CD4-positive, alpha-beta T cell treated with Interleukin-12 subunit alpha and Interleukin-12 subunit beta, for 1 hour (primary cell): ENCODE data around the gene PROX2.
A peak's percentile ranks its signal among the peaks of the same experiment; 100 is the strongest.

Experiments used
- DNase-seq: peaks from one replicate; pipeline ENCODE4 v3.0.0-alpha.2; 2020

PROX2 gene, protein sequence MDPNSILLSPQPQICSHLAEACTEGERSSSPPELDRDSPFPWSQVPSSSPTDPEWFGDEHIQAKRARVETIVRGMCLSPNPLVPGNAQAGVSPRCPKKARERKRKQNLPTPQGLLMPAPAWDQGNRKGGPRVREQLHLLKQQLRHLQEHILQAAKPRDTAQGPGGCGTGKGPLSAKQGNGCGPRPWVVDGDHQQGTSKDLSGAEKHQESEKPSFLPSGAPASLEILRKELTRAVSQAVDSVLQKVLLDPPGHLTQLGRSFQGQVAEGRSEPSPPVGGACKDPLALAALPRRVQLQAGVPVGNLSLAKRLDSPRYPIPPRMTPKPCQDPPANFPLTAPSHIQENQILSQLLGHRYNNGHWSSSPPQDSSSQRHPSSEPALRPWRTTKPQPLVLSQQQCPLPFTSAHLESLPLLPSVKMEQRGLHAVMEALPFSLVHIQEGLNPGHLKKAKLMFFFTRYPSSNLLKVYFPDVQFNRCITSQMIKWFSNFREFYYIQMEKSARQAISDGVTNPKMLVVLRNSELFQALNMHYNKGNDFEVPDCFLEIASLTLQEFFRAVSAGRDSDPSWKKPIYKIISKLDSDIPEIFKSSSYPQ

DNA sequence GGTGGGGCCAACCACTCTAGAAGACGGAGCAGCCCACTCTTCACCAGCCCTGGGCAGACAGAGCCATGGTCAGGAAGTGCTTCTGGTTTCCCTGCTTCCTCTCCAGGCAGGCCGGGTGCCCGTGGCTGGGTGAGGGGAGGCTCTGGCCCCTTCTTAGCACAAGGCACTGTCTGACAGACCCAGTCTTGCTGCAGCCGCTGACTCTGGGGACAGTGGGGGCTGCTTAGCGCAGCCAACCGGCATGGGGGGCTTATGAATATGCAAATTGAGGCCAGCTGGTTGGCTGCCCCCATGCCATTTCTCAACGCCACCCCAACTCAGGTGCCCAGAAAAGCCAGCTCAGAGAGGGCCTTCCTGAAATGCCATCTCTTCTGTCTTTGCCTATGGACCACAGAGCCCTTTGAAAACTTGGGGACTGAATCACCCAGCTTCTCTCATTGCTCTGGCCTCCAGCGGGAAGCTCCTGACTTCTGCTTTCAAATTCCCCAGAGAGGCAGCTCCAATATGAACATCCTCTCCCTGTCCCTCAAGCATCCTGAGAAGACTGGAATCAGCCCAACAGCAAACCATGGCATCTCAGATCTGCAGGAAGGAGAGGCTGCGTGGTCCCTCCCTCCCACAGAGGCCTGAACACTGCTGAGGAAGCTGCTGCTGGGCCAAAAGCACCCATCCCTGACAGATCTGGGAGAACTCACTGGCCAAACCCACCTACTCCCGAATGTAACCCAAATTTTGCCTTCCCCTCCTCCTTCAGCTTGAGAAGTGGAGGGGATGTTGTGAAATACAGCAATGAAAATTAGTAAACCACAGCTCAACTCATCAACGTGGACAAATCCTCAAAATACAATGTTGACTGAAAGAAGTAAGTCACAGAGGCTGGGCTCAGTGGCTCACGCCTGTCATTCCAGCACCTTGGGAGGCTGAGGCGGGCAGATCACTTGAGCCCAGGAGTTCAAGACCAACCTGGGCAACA lies at the start of gene PROX2:
Gene PROX2, minus strand, starts transcription at position 205 of the 973 bp plus-strand sequence. CDS start 12,311 bp downstream, outside the sequence.
- peak; percentile 21 for DNase-seq

DNA sequence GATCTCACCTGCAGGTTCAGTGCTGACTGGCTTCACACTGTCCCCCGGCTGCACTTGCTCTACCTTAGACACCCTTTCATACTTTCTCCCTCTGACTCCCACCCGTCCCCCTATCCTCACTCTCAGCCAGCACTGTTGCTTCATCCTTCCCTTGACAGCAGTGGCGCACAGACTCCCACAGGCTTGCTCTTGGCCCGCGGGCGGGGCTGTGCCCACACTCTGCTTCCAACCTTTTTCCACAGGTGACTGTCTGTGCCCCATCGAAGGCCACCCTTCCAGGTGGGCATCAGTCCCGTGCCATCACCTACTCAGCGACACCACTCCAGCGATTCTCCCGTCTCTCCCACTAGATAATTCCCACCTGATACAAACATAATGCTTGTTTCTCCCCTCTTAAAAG lies 48.1 kb upstream of the PROX2 start:
- no peak for DNase-seq

DNA sequence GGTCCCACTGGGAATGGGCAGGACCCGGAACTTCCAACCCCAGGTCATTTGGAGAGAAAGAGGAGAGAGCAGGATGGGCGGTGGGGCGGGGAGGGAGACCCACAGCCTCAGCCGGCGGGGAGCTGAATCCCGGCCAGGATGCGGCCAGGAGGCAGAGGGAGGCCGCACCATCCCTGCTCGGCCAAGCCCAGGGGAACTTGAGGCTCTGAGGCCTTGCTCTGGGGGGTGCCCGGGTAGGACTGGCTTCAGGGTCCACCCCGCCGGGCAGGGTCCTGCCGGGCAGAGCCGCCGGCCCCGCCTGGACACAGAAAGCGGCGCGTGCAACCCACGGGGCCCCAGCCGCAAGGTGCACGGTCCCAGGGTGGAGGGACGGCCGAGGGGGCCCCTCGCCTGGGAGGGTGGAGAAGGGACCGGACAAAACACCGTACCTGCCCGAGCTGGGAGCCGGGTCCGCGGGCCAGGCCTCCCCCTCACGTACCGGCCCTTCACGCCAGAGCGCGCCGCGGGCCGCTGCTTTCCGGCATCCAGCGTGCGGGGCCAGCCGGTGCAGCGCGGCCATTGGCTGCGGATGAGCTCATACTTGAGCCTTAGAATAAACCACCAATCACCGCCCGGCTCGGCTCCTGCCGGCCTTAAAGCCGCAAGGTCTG lies 46.9 kb upstream of the PROX2 start, which contains the start of gene RPS6KL1:
Gene RPS6KL1, minus strand, starts transcription at position 509 of the 650 bp plus-strand sequence. CDS start 1,719 bp downstream, outside the sequence.
- DNase-seq: peak; percentile 72

DNA sequence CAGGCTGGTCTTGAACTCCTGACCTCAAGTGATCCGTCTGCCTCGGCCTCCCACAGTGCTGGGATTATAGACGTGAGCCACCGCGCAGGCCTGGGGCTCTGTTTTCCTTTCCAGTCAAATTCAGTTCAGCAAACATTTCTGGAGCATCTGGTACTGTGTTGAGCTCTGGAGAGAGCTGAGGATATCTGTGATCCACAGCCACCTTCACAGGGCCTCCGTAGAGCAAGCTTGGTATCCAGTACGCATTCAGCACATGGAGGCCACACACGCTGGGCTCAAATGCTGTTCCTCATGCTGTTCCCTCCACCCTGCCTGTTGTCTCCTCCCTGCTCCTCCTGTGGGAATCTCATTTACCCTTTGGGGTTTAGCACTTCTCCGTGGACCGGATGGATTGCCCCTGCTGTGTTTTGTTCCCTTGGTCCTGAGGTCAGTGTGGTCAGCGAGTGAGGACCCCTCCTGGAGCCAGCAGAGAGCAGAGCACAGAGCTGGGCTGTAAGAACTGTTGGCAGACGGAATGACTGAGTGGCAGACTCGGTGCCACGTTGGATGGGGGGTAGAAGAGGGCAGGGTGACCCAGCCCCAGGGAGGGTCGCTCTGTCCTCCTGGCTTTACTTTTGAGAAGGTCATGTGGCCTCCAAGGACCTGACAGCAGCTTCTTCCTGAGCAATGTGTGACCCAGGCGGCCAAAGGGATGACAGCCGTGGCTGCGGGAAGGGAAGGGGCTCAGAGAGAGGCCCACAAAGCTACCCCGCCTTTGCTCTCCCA lies 46.2 kb upstream of the PROX2 start:
- DNase-seq: no peak

DNA sequence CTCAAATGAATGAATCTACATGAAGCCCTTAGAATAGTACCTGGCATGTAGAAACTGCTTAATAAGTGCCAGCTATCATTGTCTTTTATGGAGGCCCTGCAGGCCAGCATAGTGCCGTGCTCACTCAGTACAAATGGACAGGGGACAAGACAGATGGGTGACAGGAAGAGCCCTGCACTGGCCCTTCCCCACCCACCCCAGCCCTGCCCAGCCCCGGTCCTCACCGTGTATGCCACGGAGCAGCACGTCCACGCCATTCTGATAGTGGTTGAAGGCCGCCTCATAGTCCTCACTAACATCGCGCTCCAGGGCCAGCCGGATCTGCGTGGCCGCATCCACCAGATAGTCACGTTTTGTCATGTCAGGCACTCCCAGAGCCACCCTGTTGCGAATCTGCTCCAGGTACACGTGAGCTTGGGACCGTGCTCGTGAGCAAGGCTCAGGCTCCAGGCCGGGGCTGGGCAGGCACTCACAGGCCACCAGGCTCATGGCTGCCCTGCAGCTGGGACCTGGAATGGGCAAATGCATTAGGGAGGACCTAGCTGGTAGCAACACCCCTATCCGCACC lies 45.2 kb upstream of the PROX2 start:
- DNase-seq: no peak

DNA sequence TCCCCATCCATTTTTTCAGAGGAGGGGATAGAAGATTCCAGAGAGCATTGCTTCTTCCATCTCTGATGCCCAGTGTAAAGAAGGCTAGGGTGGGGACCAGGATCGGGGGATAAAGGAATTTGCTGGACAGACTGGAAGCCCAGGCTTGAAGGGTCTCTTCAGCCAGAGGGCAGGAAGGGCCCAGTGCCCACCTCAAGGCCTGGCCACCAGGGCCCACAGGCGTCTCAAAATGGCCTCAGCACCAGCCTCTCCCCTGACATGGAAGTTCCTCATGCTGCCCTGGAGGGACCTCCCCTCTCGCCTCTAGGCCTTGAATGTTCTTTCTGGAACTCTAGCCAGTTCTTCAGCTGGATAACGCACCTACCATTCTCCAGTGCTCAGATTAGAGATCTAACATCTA lies 44.3 kb upstream of the PROX2 start:
- no peak for DNase-seq

DNA sequence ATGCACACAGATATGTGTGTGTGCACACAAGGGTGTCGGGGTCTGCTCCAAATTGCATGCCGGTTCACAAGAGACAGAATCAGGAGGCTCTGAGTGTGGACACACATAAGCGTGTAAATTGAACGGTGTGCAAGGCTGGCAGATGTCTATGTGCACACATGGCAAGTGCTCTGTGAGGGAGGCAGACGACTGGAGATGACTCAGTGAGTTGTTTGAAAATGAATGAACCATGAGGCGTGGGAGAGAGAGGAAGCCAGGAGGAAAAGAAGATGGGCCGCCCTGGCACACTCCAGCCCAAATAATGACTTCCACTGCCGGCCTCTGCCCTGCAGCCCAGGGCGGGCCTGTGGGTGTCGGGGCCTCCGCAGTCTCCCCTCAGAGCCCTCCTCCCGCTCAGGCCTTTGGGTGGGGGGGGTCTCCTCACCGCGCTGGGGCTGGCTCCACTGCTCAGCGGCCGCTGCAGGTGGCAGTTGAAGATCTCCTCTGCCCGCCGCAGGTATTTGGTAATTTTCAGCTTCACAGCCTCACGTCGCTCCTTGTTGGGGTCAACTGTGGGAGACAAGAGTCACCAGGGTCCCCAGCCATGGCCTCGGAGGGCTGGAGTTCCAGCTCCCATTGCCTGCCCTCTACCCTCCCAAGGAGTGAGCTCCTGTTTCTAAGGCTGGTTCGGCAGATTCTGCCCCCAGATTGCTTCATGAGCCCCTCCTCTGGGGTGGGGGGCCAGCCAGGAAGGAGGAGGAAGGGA lies 43.6 kb upstream of the PROX2 start:
- DNase-seq: no peak

DNA sequence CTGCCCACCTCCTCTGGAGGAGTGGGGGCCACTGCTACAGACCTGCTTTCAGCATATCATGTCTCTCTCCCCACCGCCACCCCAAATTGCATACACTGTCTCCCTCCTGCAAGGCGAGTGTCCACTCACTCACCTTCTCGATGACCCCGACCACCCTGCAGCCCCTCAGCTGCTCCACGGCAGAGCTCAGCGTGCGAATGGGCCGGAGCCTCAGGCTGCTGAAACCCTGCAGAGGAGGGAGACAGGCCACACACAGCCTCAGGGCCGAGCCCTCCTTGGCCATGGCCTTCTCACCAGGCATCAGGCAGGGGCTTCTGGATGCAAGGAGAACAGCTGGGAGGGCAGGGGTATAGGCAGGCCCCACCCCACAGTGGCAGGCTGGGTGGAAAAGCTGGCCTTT lies 42.4 kb upstream of the PROX2 start:
- no peak for DNase-seq

DNA sequence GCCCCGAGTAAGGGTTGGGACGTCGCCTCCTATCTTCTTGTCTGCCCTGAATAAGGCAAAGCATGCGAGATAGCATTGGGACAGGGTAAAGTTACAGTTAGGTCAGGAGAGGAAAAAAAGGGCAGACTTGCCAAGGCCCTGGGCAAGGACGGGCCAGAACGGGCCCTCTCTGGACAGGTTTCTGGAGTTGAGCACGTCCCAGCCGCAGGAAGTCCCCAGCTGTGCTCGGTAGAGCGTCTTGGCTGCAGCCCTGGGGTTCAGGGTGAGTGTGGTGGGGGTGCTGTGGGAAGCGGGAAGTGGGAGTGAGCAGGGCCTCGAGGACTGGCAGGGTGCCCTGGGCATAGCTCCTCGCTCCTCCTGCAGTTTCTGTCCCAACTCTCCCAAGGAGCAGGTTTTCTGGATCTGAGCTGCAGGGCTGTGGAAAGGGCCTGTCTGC lies 41.7 kb upstream of the PROX2 start:
- DNase-seq: no peak

DNA sequence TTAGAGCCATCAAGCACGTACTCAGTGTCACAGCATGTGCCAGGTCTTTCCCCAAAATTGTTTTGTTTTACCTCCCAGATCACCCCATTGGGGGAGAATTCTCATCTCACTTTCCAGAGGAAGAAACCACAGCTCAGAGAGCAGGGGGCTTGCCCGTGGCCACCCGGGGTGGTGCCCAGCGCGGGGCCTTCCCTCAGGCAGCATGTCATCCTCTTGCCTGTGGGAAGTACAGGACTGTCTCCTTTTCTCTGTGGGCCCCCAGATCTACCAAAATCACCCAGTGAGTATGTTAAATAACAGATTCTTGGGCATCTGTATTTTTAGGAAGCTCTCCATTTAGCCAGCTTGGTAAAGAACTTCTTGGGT lies 41.2 kb upstream of the PROX2 start:
- DNase-seq: no peak

DNA sequence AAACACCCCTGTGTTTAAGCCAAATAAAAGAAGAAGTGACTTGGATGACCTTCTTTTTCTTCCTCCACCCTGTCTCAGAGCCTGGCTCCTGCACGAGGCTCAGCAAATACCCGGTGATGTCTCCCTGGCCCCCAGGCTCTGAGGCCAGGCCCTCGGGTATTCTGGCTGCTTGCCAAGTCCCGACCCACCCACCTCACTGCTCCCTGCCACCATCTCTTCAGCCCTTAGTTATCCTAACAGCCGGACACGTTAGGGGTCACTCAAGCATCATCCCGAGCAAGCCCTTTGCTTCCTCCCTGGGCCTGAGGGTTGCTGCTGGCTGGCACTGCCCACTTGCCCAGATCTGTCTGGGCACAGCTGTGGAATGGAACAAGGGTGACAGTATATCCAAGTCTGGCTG lies 39.9 kb upstream of the PROX2 start:
- no peak for DNase-seq

DNA sequence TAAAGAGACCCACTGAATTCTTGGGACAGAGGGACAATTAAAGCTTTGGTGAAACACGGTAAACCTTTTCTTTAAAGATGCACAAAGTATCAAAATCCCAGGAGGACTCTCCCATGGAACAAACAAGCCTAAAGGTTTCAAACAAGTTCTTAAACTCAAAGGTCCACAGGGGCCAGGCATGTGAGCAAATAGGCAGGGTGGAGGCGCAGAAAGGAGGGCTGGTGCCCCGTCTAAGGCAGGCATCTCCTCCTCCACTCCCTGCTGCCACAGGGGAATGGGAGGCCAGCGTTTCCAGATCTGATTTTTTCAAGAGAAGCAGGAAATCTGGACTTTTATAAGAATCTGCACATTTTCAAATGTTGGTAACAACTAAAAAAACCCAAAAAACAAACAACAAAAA lies 39.5 kb upstream of the PROX2 start:
- no peak for DNase-seq

DNA sequence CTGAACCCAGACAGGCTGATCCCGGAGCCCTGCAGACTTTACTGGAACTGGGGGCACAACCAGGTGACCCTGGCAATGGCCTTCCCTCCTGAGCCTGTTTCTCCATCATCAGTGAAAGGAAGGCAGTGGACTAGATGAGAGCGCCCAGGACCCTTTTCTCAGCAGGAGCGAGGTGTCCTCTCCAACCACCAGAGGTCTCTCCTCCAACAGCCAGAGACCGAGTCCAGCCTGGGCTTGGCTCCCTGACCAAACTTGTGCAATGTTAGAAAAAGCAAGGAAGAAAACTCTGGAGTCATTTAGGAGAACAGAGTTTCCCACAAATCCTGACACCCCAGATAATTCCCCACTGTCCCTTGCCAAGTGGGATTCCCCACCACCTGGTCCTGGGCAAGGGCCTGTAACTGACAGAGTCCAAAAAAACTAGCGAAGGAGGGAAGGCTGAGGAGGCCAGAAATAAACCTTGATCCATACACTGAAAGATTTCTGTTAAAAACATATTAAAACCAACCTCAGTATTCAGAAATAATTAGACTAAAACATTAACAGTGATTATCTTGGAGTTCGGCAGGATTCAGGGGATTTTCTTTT lies 38.1 kb upstream of the PROX2 start:
- peak; percentile 14 for DNase-seq

DNA sequence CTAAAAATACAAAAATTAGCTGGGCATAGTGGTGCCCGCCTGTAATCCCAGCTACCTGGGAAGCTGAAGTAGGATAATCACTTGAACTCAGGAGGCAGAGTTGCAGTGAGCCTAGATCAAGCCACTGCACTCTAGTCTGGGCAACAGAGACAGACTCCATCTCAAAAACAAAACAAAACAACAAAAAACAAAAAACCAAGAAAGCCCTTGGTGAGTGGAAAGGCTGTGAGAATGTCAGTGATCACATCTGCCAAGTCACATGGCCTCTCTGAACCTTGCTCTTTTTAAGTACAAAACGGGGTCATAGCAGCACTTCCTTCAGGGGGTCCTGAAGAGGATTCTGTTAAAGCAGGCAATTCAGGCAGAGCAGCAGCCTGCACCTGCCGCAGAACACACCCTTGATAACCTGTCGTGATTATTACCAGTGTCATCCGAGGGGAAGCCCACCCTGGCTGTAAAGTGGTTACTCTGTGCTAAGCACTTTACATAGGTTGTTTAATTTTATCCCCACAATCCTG lies 37.5 kb upstream of the PROX2 start:
- no peak for DNase-seq

DNA sequence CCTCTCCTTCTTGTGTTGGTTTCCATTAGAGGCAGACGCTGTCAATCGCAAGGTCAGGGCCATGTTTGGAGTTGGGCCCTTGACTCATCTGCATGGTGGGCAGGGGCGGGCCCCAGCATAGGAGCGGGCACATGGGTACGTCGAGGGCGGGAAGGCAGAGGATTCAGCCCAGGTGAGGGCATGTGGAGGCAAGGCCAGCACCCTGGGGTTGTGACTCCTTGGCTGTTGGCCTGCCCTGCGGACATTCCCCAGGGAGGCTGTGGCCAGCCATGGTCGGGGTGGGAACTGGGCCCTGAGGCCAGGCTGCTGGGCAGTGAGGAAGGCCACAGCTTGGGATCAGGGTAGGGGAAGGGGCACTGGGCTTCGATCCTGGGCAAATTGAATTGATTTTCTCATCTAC lies 36.9 kb upstream of the PROX2 start:
- DNase-seq: no peak

DNA sequence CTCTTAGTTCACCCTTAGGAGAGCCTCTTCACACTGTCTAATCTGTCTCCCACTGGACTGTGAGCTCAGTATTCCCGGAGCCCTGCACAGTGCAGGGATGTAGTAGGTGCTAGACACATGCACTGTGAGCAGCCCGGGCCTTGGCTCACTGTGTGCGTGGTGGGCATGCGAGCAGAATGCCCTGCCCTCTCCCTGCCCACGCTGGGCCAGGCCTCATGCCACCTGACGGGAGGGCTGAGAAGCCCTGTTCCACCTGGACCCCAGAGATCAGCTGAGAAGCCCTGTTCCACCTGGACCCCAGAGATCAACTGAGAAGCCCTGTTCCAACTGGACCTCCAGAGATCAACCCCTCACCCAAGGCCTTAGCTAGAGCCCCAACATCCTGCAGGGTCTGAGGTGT lies 36.2 kb upstream of the PROX2 start:
- no peak for DNase-seq

DNA sequence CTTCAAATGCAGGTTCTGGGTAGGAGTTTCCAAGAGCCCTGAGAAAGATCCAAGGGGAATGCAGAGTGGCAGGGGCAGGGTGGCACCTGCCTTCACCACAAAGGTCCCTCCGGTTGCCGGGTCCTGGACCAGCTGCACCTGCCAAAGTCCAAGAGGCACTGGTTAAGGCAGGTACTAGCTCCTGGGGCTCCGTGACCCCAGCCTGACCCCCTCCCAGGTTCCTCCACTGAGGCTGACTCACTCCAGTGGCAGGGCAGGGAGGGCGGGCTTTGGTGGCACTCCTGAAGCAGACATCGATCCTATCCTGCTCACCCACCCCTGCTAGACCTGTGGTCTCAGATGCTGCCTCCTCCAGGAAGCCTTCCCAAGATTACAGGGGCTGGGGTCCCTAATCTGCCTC lies 35.8 kb upstream of the PROX2 start:
- no peak for DNase-seq

DNA sequence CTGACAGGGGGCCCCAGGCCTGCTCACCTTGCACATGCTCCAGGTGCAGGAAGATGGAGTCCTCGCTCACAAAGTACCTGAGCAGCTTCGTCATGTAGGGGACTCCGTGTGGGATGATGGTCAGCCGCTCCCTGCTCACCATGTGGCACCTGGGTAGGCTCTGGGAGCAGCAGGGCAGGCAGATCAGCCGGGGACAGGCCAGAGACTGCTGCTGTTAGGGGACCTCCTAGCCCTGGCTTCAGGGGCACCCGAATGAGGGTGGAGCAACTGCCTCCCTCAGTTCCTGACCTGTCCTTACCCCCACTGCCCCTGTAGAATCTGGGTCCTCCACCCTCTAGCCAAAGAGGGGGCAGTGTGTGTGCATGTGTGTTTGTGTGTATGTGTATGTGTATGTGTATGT lies 35.3 kb upstream of the PROX2 start:
- no peak for DNase-seq

DNA sequence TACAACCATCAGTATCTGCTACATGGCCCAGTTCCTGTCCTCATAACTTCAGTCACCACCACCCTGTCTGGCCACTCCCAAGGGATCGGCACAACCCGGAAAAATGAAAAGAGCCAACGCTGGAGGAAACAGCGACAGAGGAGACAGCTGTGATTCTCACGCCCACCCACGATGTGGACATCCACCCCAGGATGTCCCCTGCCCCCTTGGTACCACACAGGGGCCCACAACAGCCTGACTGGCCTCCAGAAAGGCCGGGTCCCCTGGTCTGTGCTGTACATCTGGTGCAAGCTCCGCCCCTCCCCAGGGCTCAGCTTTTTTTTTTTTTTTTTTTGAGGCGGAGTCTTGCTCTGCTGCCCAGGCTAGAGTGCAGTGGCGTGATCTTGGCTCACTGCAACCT lies 34.6 kb upstream of the PROX2 start:
- DNase-seq: no peak

DNA sequence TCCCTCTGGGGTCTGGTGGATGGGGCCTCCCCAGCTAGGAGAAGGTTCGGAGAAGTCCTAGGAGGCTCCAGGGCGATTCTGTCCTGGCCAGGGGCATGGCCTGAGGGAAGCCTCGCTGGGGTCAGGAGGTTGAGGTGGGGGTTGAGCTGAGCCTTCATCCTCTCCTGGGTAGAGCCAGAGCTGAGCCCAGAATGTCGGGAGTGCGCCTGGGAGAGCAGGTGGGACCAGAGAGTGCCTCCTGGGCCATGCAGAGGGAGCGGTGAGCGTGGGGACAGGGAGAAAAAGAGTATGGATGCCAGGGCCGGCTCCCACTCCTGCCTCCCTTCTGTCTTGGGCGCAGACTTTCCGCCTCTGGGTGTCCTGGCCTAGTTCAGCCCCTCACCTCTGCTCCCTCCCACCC lies 34.0 kb upstream of the PROX2 start:
- DNase-seq: no peak
